T-helper 2 cell (primary cell): ENCODE results near the gene HTR6.

Experiments
- DNase-seq, 5 experiments: peaks; one replicate each; pipeline versions ENCODE4 v3.0.0 to v3.0.0-alpha.2; 2012 to 2022

Gene HTR6

DNA sequence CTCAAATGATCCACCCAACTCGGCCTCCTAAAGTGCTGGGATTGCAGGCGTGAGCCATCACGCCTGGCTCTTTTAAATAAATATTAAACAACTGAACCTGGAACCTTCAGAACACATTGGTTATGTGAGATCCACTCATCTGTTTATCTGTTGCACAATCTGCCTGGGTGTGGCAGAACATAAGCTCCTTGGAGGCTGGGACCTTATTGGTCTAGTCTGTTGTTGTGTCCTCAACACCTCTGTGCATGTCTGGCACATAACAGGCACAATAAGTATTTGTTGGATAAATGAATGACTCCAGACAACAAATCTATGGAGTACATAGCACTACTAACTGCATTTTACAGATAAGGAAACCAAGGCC, 24.7 kb upstream of the HTR6 start:
- DNase-seq = no peak

DNA sequence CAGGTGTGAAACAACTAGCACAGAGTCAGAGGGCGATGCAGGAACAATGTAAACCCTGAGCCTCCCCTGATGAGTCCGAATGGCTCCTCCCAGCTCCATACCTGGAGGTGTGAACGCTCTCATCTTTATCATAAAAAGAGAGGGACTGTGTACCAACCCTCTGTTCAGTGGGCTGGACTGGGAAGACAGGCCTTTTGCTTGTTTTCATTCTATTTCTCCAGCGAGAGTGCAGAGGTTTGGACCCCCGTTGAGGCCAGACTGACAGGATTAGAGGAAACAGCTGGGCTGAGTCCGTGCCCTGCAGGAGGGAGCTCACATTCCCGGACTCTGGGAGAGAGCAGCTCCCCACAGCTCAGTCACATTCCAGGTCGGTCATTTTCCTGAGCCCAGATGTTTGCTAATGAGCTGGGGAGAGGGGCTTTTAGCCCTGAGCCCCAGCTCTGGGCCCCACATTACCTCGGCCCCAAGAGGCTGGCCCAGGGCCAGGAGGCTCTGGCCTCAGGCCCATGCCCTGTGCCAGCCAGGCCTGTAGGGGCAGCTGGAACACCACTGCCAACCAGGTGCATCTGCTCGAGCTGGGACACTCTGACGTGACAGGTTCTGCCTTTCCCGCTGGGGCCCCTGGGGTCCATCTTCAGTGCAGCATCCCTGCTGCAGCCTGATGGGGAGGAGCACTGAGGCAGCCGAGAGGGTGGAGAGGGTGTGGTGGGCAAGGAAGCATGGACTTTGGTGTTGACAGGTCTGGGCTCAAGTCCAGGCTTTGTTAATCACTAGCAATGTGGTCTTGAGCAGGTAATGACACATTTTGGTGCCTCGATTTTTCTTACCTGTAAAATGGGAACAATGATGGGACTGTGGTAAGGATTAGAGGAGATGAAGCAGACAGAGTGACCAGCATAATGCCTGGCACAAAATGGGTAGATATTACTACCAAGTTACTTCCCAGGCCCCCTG, 24.0 kb upstream of the HTR6 start:
- no peak for DNase-seq

DNA sequence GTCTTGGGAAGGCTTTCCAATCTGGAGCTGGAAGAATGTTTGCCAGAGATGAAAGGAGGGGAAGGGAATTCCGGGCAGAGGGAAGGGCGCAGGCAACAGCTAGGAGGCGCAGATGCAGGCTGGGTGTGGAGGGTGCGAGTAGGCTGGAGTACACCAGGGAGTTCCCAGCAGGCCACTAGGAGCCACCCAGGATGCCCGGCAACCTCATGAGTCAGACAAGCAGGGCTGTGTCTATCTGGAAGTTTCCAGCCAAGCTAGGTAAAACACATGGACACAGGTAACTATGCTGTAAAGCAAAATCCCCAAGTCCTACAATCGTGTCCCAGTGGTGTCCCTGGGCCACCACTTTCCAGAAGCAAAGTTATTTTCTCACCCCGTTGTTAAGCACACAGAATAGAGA, 21.6 kb upstream of the HTR6 start:
- DNase-seq = no peak

DNA sequence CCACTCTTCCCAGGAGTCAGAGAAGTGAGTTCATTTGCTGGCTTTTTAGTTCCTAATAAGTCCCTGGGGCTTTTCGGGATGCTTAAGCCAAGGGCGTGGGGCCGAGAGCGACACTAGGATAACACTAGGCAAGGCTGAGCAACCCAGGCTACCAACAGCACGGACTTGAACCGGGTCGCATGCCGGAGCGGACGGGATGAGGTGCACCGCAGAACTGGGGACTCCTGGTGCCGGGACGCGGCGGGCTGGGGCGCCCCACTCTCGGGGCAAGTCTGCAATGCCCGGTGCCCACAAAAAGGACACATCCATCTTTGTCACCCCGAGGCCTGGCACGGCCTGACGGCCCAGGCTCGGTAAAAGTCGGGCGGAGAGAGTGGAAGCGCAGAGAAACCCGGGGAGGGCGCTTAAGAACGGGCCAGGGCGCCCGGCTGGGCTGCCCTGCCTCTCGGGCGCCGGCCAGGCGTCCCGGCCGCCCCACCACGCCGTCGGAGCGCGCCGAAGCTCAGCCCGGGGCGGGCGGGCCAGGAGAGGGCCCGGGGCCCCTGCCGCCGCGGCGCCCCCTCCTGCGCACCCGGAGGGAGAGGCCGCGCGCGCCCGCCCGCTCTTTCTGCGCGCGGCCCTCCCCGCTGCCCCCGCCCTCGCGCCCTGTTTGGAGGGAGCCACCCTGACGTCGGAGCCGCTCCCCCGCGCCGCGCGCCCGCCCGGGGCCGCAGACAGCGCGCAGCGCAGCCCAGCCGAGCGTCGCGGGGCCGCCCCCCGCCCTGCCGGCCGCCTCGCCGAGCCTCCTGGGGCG, 20.9 kb upstream of the HTR6 start, which contains the start of gene NBL1:
NBL1 (plus strand) TSS at position 710 of the 793 bp plus-strand sequence. CDS start 10,720 bp downstream, outside the sequence.
- DNase-seq = peak; percentile 41 to 87 (median 57)

DNA sequence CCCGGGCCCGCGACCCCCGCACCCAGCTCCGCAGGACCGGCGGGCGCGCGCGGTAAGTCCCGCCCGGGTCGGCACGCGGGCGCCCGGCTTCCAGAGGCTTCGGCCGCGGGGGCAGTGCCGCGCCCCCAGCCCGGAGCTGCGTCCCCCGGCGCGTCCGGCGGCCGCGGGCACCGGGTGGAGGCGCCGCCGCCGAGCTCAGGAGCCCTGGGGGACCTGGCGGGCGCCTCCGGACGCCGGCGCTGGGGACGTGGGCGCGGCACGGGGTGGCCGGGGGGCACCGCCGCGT, 20.3 kb upstream of the HTR6 start:
- DNase-seq = no peak

DNA sequence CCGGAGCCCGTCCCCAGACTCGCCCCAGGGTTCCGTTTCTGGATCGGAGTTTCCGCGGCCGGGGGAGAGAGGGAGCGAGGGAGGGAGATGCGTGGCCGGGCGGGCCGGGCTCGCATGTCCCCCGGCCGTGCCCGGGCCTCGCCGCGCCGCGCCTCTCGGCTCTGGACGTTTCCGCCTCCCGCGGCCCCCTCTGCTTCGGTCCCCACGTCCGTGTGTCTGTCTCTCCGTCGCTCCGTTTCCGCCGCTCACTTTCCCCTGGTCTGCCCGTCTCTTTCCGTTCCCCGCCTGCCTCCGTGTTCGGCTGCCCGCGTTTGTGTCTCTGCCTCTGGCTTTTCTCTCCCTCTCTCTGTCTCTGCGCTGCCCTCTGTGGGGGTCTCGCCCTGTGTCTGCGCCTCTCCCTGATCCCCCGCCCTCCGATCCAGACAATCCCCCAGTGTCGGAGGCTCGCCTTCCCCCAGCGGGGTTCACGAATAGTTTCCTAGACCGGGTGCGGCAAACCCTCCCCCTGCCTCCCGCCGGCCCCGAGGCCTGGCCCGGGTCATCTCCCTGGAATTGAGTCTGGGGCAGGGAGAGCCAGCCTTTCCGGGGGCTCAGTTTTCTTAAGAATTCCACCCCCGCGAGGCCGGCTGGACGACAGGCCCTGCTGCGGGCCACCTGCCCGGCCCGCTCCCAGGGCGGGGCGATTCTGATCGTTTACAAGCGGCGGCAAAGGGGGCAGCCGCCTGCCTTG, 19.8 kb upstream of the HTR6 start:
- DNase-seq = peak in 3 of 5 experiments; percentile 28 to 65 (median 35)

DNA sequence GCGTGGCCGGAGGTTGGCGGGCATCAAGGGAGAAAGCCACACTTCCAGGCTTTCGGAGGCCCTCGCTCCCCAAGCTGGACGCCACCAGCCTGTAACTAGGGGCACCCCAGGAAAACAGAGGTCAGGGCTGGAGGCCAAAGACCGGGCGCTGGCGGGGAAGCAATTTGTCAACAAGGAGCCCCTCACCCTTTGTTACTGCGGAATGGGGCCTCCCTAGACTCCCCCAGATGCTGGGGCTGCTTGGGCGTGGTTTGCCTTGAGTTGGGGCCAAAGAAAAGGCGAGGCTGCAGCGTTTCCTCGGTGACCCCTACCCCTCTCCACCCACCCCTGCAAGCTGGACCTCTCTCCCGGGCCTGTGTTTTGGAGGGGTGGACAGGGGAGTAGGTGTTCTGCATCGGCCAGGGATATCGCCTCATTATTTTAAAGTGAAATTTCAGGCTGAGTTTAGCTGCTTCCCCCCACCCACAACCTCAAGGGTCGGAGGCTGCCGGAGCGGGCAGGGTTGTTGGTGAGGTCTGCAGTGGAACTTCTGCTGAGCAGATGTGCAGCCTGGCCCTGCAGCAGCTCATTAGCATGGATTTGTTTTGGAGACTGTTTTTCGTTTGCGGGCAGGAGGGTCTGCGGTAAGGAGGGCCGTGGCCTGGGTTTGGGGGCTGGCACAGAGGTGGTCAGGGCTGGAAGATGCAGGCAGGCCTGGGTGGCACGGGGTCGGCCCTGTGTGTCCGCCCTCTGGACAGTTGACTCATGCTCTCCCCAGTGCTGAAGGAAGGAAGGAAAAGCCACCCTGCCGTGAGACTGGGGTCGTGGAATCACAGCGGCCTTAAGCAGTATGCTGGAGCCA, 19.0 kb upstream of the HTR6 start:
- no peak for DNase-seq

DNA sequence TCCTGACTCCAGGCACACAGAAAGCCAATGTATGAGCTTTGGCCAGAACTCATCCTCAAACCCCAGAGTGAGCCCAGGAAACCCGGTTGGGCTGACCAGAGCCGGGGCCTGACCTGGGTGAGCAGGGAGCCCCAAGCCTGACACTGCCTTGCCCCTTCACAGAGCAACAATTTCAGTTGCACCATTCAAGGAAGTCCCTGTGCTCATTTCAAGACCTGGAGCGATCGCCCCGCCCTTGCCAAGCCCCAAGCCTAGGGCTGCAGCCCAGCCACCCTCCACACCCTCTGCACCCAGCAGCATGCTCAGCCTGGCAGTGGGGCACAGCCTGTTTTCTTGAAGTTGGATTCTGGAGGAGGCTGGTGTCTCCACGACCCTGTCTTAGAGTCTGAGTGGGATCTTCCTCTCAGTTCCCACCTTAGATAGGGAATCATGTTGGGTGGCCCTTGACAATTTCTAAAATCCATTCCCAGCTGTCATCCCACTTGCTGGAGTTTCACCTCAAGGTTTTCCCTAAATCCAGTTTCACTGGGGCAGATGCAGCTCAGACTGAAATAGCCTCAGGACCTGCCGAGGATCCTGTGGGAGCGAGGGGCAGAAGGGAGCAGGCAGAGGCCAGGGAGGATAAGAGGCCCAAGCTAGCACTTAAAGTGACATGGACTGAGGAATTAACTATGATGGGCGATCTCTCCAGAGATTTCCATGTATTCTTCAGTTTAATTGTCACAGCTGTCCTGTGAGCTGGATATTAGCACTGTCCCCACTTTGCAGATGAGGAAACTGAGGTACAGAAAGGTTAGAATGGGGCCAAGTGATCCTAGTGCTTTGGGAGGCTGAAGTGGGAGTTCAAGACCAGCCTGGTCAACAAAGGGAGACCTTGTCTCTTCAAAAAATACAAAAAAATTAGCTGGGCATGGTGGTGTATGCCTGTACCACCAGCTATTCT, 18.0 kb upstream of the HTR6 start:
- peak in 1 of 5 experiments; percentile 62 for DNase-seq

DNA sequence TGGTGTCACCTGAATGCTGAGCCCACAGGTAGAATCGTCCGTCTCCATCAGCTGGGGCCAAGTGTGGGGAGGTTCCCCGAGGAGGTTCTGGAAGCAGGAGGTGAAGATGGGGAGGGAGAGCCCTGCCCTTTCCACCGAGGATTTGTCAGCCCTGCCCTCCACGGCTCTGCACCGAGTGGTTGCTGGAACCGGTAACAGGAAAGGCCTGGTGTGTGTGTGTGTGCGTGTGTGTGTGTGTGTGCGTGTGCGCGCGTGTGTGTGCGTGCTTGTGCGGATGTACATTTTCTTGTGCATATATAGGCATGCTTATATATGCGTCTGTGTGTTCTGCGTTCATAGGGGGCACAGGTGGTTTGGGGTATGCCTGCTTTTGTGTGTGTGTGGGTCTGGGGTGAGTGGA, 17.0 kb upstream of the HTR6 start:
- peak in 1 of 5 experiments; percentile 72 for DNase-seq

DNA sequence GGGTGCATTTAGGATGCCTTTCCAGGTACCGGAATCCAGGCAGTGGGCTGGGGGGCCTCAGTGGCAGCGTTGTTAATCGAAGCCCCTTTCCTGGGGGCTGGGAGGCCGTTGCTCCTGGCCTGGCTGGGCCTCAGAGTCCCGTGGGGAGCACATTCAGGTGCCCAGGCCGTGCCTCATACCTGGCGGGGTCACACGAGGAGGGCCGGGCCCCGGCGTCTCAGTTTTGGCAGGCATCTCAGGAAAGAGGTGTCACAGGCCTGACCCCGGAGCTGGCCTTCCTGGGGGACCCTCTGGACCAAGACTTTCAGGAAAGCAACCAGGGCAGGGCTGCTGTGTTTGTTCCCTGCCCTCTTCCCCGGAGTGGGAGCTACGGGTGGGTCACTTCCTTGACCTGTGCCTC, 16.4 kb upstream of the HTR6 start:
- DNase-seq = no peak

DNA sequence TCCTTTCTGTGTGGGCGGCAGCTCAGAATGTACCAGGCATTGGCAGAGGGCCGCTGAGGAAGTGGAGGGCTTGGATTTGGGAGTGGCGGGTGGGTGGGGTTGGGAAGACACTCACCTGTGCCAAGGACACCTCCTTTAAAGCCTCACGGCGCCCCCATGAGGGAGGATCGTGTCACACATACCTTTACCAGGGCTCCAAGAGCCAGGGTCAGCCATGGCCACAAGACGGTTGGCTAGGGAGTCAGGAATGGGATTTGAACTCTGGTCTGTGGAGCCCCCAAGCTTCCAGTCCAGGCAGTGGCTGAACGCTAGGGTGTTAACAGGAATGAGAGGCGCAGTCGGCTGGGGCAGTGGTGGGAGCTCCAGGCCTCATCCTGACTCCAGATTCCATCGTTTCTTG, 16.0 kb upstream of the HTR6 start:
- no peak for DNase-seq

DNA sequence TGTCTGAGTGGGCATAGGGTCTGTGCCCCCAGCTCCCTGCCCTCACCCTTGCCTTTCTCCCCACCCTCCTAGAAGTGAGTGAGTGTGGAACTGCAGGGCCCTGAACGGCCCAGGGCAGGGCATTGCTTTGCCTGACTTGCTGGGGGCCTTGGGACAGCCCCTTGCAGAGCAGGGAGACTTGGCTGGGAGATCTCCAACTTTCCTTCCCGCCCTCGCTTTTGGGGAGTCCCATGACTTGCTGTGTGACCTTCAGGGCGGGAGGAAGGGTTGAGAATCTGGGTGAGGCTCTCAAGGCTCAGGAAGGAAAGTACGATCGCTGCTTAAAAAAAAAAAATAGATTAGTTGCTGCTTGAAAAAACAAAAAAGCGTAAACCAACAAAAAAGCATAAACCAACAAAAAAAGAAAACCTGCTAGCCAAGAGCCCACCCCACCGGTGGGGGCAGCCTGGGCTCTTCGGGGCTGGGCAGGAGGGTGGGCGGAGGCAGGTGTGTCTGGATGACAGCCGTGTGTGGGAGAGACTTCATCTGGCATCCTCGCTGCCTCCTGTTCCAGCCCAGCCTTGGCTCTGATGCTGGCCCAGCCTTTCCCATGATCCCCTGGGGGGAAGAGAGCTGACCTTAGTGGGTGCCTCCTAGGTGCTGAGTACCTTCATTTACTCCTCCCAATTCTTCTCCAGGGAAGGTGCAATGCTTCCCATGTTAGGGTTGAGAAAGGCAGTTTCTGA, 14.1 kb upstream of the HTR6 start:
- no peak for DNase-seq

DNA sequence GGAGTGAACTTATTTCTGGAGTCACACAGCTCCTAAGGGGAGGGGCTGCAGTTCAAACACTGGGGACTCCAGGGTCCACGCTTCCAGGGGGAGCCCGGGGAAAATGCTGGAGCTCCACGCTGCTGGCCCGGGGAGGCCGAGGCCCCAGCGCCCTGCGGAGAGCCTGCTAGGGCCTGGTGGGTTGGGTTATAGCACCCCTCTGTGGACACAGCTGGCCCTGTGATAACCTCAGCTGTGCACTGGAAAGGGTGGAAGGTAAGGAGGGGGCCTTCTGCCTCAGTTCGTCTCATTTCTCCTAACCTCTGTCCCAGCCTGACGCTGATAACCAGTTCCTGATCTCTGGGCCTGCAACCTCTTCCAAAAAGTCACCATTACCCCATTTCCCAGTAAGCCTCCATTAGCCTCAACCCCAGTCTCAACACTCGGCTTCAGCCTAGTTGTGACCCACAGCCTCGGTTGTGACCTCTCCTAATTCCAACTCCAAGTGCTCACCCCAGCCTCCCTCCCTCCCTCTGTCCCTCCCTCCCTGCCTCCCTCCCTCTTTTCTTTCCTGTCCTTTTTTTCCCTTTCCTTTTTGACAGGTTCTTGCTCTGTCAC, 13.4 kb upstream of the HTR6 start:
- DNase-seq = peak in 3 of 5 experiments; percentile 24 to 64 (median 28)

DNA sequence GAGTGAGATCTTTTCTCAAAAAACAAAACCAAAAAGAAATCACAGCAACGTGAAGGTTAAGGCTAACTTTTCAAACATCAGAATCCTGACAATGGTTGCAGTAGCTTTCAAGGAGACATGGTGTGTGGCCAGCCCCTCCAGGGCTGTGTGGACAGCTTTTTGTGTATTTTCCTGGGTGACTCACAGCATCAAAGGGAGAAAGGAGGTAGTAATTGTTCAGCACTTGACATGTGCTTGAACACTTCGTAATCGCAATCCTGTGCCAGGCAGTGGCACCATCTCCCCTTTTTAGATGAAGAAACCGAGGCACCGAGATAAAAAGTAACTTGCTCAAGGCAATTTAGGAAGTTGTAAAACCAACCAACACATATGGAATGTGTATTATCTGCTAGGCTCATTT, 10.3 kb upstream of the HTR6 start:
- no peak for DNase-seq

DNA sequence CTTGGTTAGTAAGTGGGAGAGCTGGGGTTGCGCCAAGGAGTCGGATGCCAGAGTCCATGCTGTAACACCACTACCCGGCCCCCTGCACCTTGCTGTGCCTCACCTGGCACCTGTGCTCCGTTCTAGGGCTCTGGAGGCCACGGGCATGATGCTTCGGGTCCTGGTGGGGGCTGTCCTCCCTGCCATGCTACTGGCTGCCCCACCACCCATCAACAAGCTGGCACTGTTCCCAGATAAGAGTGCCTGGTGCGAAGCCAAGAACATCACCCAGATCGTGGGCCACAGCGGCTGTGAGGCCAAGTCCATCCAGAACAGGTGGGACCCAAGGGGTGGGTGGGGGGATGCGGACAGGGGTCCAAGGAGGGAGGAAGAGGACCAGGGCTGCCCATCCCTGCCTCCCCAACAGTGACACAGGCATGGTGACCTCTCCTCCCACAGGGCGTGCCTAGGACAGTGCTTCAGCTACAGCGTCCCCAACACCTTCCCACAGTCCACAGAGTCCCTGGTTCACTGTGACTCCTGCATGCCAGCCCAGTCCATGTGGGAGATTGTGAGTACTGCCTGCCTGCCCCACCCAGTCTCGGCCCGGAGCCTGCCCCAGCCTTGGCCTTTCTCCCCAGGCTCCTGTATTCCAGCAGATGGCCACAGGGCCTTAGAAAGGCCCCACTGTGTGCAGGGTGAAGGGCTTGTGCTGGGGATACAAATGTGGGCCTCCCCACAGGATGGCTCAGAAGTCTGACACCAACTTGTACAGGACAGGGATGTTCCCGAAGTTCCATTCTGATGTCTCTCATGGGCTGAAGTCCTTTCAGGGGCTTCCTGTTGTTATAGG, 9.6 kb upstream of the HTR6 start:
- DNase-seq = no peak

DNA sequence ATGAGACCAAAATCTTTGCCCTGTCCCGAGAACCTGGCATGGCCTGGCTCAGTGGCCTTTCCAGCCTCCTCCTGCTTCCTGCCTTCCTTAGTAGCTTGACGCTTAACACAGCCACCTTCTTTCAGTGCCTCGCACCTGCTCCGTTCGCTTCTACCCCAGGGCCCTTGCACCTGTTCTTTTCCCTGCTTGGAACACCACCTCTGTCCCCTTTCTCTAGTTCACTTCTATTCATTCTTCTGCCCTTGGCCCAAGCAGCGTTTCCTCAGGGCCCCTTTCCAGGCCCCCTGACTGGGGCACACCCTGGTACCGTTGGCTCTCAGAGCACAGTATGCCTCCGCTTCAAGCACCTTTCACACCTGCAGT, 9.0 kb upstream of the HTR6 start:
- DNase-seq = no peak

DNA sequence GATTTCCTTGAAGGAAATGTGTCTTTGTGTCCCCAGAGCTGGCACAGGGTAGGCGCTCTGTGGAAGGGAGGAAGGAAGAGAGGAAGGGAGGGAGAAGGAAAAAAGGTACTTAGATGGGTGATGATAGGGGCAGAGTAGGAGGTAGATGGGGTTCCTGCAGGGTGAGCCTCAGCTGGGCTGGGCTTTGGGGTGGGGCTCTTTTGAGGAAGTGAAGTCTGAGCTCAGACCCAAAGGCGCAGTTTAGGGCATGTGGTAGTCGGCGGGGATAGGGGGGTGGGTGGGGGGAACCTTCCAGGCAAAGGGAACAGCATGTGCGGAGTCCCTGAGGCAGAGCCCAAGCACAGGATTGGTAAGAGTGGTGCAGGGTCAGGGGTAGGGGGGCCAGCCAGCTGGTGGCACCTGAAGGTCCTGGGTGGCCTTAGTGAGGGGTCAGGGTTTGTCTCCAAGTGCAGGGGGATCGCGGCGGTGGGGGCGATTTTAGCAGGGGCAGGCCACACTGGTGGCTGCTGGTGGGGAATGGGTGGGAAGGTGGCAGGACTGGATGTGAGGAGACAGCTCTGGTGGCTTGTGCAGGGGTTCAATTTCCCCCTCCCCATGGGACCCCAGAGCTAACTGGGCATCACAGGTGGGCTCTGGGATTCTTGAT, 8.4 kb upstream of the HTR6 start:
- no peak for DNase-seq

DNA sequence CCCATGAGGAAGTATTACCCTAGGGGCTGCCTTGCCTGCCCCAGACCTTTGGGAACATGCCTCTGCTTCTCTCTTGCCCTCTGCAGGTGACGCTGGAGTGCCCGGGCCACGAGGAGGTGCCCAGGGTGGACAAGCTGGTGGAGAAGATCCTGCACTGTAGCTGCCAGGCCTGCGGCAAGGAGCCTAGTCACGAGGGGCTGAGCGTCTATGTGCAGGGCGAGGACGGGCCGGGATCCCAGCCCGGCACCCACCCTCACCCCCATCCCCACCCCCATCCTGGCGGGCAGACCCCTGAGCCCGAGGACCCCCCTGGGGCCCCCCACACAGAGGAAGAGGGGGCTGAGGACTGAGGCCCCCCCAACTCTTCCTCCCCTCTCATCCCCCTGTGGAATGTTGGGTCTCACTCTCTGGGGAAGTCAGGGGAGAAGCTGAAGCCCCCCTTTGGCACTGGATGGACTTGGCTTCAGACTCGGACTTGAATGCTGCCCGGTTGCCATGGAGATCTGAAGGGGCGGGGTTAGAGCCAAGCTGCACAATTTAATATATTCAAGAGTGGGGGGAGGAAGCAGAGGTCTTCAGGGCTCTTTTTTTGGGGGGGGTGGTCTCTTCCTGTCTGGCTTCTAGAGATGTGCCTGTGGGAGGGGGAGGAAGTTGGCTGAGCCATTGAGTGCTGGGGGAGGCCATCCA, 7.8 kb upstream of the HTR6 start:
- DNase-seq = no peak
